Smooth muscle cell (in vitro differentiated cells): Measurements from ENCODE around the gene NMBR. TPM values are rescaled to one million over a fixed set of nuclear protein-coding genes. Genes with fewer than 3 reads are reported as not detected.
"Not testable (repeated sequence)": the region's sequence is repeated elsewhere in the genome, so short reads cannot be mapped to it uniquely, and the experiment has no call there.

Experiments used
- DNase-seq: peaks from one replicate; lab custom pipeline; 2025; ENCODE audit not compliant: unreplicated experiment; lab: John Stamatoyannopoulos, UW
- H2AFZ ChIP-seq: fragments of 200-600 bp; sonication (generic); 2 replicates; pipeline ENCODE4 v1.6.0; 2016; ENCODE audit warnings: antibody characterized with exemption, low read depth, mild to moderate bottlenecking
- H3F3A ChIP-seq: fragments of 200-600 bp; sonication (generic); 2 replicates; pipeline ENCODE4 v1.6.0; 2017; ENCODE audit warnings: antibody characterized with exemption, low read depth
- H3K27ac ChIP-seq: fragments of 200-600 bp; sonication (generic); 2 replicates; pipeline ENCODE4 v1.5.1; 2016; ENCODE audit warnings: low read depth, mild to moderate bottlenecking
- H3K27me3 ChIP-seq: fragments of 200-600 bp; sonication (generic); 2 replicates; pipeline ENCODE4 v1.6.1; 2016; ENCODE audit warnings: low read depth, mild to moderate bottlenecking
- H3K36me3 ChIP-seq: fragments of 200-600 bp; sonication (generic); 2 replicates; pipeline ENCODE4 v1.5.1; 2016; ENCODE audit warnings: low read depth
- H3K4me1 ChIP-seq: fragments of 200-600 bp; sonication (generic); 2 replicates; pipeline ENCODE4 v1.5.1; 2016; ENCODE audit warnings: low read depth
- H3K4me2 ChIP-seq: fragments of 200-600 bp; sonication (generic); 2 replicates; pipeline ENCODE4 v1.6.0; 2016; ENCODE audit warnings: mild to moderate bottlenecking
- H3K4me3 ChIP-seq: fragments of 200-600 bp; sonication (generic); 2 replicates; pipeline ENCODE4 v1.5.1; 2016; ENCODE audit warnings: mild to moderate bottlenecking
- H3K79me2 ChIP-seq: fragments of 200-600 bp; sonication (generic); 2 replicates; pipeline ENCODE4 v1.6.0; 2016; ENCODE audit warnings: low read depth, mild to moderate bottlenecking
- H3K9ac ChIP-seq: fragments of 200-600 bp; sonication (generic); 2 replicates; pipeline ENCODE4 v1.6.0; 2016; ENCODE audit warnings: low read depth
- H3K9me3 ChIP-seq: fragments of 200-600 bp; sonication (generic); replicated peaks from 2 replicates; pipeline ENCODE4 v1.5.1; 2016; ENCODE audit warnings: low read depth
- H4K20me1 ChIP-seq: fragments of 200-600 bp; sonication (generic); 2 replicates; pipeline ENCODE4 v1.6.0; 2016; ENCODE audit warnings: low read depth
- WGBS: methylation state at CpG from one replicate; pipeline ENCODE4 v1.1.7; 2016; ENCODE audit warnings: low lambda C conversion rate; 5-methylcytosine and 5-hydroxymethylcytosine counted together
- polyA plus RNA-seq: library from polyadenylated mRNA; unstranded; fragments of >200 nt; fragmentation: Nextera tagmentation; extraction: Ambion mirVana; gene quantifications from 2 replicates; pipeline ENCODE4 v1.2.1, GENCODE V29; 2016
- total RNA-seq: library from RNA; depleted of rRNA; stranded (reverse); fragments of >200 nt; gene quantifications from 2 replicates; pipeline ENCODE4 v1.2.3, GENCODE V29; 2014
- TF ChIP-seq, protein P1 (sequence below): fragments of 200-600 bp; sonication (generic); IDR thresholded peaks from 2 replicates; pipeline ENCODE4 v1.5.1; 2017; ENCODE audit warnings: borderline replicate concordance, mild to moderate bottlenecking, antibody characterized with exemption; ENCODE audit not compliant: insufficient read depth, poor library complexity, severe bottlenecking

The NMBR gene
- total and polyA plus RNA-seq, 2 experiments from 2014 or later, result not detected

- Histone ChIP-seq H3K4me1 (peaks cover 18% of the 10 kb centered on the region), H2AFZ (no peak overlapping the region), H3F3A (no peaks in the 10 kb centered on the region), H3K9me3 (no peaks in the 10 kb centered on the region), H4K20me1 (no peaks in the 10 kb centered on the region), H3K27ac (no peak overlapping the region), H3K4me3 (no peak overlapping the region), H3K36me3 (no peaks in the 10 kb centered on the region), H3K79me2 (peaks cover 5% of the 10 kb centered on the region), H3K27me3 (no peaks in the 10 kb centered on the region), H3K9ac (no peak overlapping the region), H3K4me2 (no peak overlapping the region)
- TF ChIP-seq, protein P1, sequence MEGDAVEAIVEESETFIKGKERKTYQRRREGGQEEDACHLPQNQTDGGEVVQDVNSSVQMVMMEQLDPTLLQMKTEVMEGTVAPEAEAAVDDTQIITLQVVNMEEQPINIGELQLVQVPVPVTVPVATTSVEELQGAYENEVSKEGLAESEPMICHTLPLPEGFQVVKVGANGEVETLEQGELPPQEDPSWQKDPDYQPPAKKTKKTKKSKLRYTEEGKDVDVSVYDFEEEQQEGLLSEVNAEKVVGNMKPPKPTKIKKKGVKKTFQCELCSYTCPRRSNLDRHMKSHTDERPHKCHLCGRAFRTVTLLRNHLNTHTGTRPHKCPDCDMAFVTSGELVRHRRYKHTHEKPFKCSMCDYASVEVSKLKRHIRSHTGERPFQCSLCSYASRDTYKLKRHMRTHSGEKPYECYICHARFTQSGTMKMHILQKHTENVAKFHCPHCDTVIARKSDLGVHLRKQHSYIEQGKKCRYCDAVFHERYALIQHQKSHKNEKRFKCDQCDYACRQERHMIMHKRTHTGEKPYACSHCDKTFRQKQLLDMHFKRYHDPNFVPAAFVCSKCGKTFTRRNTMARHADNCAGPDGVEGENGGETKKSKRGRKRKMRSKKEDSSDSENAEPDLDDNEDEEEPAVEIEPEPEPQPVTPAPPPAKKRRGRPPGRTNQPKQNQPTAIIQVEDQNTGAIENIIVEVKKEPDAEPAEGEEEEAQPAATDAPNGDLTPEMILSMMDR, result no peak
- no peak for DNase-seq
- 82% methylated on average over 4 of the region's 4 CpGs for WGBS
These were observed 115.9 kb downstream of the NMBR start for GRCh38 chr6:142031035-142031434.

- Histone ChIP-seq H3K79me2 (peaks cover 5% of the 10 kb centered on the region), H3F3A (no peaks in the 10 kb centered on the region), H3K4me3 (peak overlapping the region; percentile 35), H4K20me1 (no peaks in the 10 kb centered on the region), H3K27me3 (no peaks in the 10 kb centered on the region), H3K4me2 (peak overlapping the region; percentile 81), H3K9ac (peak overlapping the region; percentile 11), H3K9me3 (no peaks in the 10 kb centered on the region), H3K36me3 (no peaks in the 10 kb centered on the region), H3K4me1 (peaks cover 18% of the 10 kb centered on the region), H2AFZ (peak overlapping the region; percentile 82), H3K27ac (peak overlapping the region; percentile 12)
- no peak for DNase-seq
- TF ChIP-seq, protein P1, result no peak
- 69% methylated on average over 11 of the region's 11 CpGs for WGBS
These were observed 116.8 kb downstream of the NMBR start for GRCh38 chr6:142030115-142030619.

DNA sequence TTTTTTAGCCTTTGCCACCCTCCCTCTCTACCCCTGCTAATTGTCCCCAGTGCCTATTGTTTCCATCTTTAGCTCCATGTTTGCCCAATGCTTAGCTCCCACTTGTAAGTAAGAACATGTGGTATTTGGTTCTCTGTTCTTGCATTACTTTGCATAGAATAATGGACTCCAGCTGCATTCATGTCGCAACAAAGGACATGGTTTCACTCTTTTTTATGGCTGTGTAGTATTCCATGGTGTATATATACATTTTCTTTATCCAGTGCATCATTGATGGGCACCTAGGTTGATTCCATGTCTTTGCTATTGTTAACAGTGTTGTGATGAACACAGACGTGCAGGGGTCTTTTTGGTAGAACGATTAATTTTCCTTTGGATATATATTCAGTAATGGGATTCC, 118.4 kb downstream of the NMBR start:
- Histone ChIP-seq H3K4me3 (no peak overlapping the region), H3K4me2 (no peak overlapping the region), H4K20me1 (no peaks in the 10 kb centered on the region), H3F3A (no peaks in the 10 kb centered on the region), H3K4me1 (peaks cover 18% of the 10 kb centered on the region), H3K9ac (no peak overlapping the region), H3K79me2 (peaks cover 5% of the 10 kb centered on the region), H3K27ac (no peak overlapping the region), H3K27me3 (no peaks in the 10 kb centered on the region), H2AFZ (no peak overlapping the region), H3K9me3 (no peaks in the 10 kb centered on the region), H3K36me3 (no peaks in the 10 kb centered on the region)
- WGBS, result 96% methylated on average over 3 of the region's 3 CpGs
- TF ChIP-seq, protein P1, result no peak
- DNase-seq, result no peak

DNA sequence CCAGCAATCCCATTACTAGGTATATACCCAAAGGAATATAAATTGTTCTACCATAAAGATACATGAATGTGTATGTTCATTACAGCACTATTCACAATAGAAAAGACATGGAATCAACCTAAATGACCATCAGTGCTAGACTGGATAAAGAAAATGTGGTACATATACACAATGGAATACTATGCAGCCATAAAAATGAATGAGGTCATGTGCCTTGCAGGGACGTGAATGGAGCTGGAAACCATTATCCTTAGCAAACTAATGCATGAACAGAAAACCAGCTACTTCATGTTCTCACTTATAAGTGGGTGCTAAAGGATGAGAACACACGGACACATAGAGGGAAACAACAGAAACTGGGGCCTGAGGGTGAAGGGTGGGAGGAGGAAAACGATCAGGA, 119.1 kb downstream of the NMBR start:
- not testable (repeated sequence) for H2AFZ ChIP-seq, DNase-seq, H3F3A ChIP-seq, H3K79me2 ChIP-seq, H3K9me3 ChIP-seq, H3K27me3 ChIP-seq, H3K36me3 ChIP-seq, H3K4me3 ChIP-seq, H4K20me1 ChIP-seq, H3K4me2 ChIP-seq, H3K9ac ChIP-seq, H3K27ac ChIP-seq
- peaks cover 18% of the 10 kb centered on the region for H3K4me1 ChIP-seq
- WGBS, result 88% methylated on average over 3 of the region's 3 CpGs
